GM12878 (cell line): ENCODE results near the gene INSC. TPM values are rescaled to one million over a fixed set of nuclear protein-coding genes. Genes with fewer than 3 reads are reported as not detected.

Experiments
- ATAC-seq: fragments of 200-7000 bp; cut with Tn5 transposase; 3 replicates; pipeline ENCODE4 v1.9.1; 2020; ENCODE audit warnings: mild to moderate bottlenecking, moderate library complexity
- BruUV-seq: library from RNA; stranded (reverse); fragments of 400-500 nt; replicated peaks from 2 replicates; lab custom pipeline; 2021; lab: Mats Ljungman, UMichigan
- CTCF ChIA-PET: fragments of 300-600 bp; sonication (Branson Sonifier 250); formaldehyde crosslinking; extraction: SDS; loops from one replicate; lab custom pipeline; 2021; ENCODE audit warnings: inconsistent platforms; lab: Yijun Ruan, JAX
- POLR2A ChIA-PET: fragments of 350-600 bp; formaldehyde crosslinking; extraction: SDS; loops from one replicate; lab custom pipeline; 2021; ENCODE audit warnings: inconsistent platforms; lab: Charles Lee
- RAD21 ChIA-PET: fragments of 300-600 bp; sonication (Branson Sonifier 250); formaldehyde crosslinking; loops from one replicate; lab custom pipeline; 2023; ENCODE audit warnings: antibody characterized with exemption; ENCODE audit not compliant: unreplicated experiment; lab: Charles Lee
- SMC1A ChIA-PET: fragments of 300-600 bp; sonication (Branson Sonifier 250); formaldehyde crosslinking; loops from one replicate; lab custom pipeline; 2023; ENCODE audit not compliant: unreplicated experiment, uncharacterized antibody; lab: Charles Lee
- DNase-seq: peaks from one replicate; pipeline ENCODE4 v3.0.0-alpha.2; 2011; ENCODE audit warnings: low read depth, low spot score
- FAIRE-seq: peaks from 3 replicates; lab custom pipeline; 2011; peaks lifted over from hg19 to GRCh38; lab: Jason Lieb, UNC
- H2AFZ ChIP-seq: 2 replicates; pipeline ENCODE4 v1.6.0; 2011; ENCODE audit warnings: low read depth, low read length, control low read depth; ENCODE audit not compliant: control insufficient read depth
- H3K27ac ChIP-seq: 2 replicates; pipeline ENCODE4 v1.5.1; 2011; ENCODE audit warnings: control low read depth; ENCODE audit not compliant: control insufficient read depth, insufficient read depth
- H3K27me3 ChIP-seq, 2 experiments: replicated peaks in 1 of 2; 2 replicates each; pipeline versions ENCODE4 v1.6.0 to v1.6.1; 2011; ENCODE audit warnings: low read length in 1 of 2; ENCODE audit not compliant: control insufficient read depth in 2 of 2, insufficient read depth in 2 of 2
- H3K36me3 ChIP-seq, 2 experiments: 2 replicates each; pipeline ENCODE4 v1.5.1; 2011; ENCODE audit warnings: low read length in 1 of 2; ENCODE audit not compliant: control insufficient read depth in 2 of 2, insufficient read depth in 2 of 2
- H3K4me1 ChIP-seq: 2 replicates; pipeline ENCODE4 v1.6.1; 2011; ENCODE audit warnings: mild to moderate bottlenecking, low read length, moderate library complexity, mixed read lengths; ENCODE audit not compliant: control insufficient read depth, insufficient read depth
- H3K4me2 ChIP-seq: 2 replicates; pipeline ENCODE4 v1.6.0; 2011; ENCODE audit warnings: control low read depth; ENCODE audit not compliant: control insufficient read depth, insufficient read depth
- H3K4me3 ChIP-seq: fragments of 200-600 bp; sonication (generic); 2 replicates; pipeline ENCODE4 v1.5.1; 2016
- H3K79me2 ChIP-seq: 2 replicates; pipeline ENCODE4 v1.6.0; 2011; ENCODE audit warnings: low read length; ENCODE audit not compliant: control insufficient read depth, insufficient read depth
- H3K9ac ChIP-seq: 2 replicates; pipeline ENCODE4 v1.8.0; 2011; ENCODE audit warnings: low read length, control low read depth, mixed read lengths; ENCODE audit not compliant: control insufficient read depth, insufficient read depth
- H3K9me3 ChIP-seq: replicated peaks from 3 replicates; pipeline ENCODE4 v1.5.1; 2011; ENCODE audit warnings: mild to moderate bottlenecking, low read length; ENCODE audit not compliant: control insufficient read depth, insufficient read depth
- H4K20me1 ChIP-seq: 2 replicates; pipeline ENCODE4 v1.6.0; 2011; ENCODE audit not compliant: control insufficient read depth, insufficient read depth
- CBX3 ChIP-seq: fragments of 200-600 bp; sonication (generic); IDR thresholded peaks from 2 replicates; pipeline ENCODE4 v1.6.1; 2016; ENCODE audit warnings: low read depth, borderline replicate concordance
- IKZF1 ChIP-seq: fragments of 450-650 bp; conservative IDR thresholded peaks from 2 replicates; pipeline ENCODE4 v1.6.1; 2017; ENCODE audit warnings: antibody characterized with exemption, mild to moderate bottlenecking
- JUND ChIP-seq: IDR thresholded peaks from 2 replicates; pipeline ENCODE4 v1.6.1; 2012; ENCODE audit warnings: low read depth, mild to moderate bottlenecking, low read length, improper control_type of control experiment, moderate library complexity
- NR2C1 ChIP-seq: fragments of 450-650 bp; IDR thresholded peaks from 2 replicates; pipeline ENCODE4 v1.6.1; 2017; ENCODE audit warnings: antibody characterized with exemption, mild to moderate bottlenecking, moderate library complexity
- TAF1 ChIP-seq: IDR thresholded peaks from 2 replicates; pipeline ENCODE4 v1.6.1; 2011; ENCODE audit warnings: mild to moderate bottlenecking, low read depth, low read length, borderline replicate concordance
- ZSCAN29 ChIP-seq: fragments of 450-650 bp; IDR thresholded peaks from 2 replicates; pipeline ENCODE4 v1.6.1; 2017; ENCODE audit warnings: mild to moderate bottlenecking, moderate library complexity
- WGBS: methylation state at CpG from one replicate; pipeline ENCODE4 v1.1.6; 2016; ENCODE audit warnings: low lambda C conversion rate; ENCODE audit not compliant: insufficient replicate concordance, insufficient coverage; ENCODE audit errors: missing lambda C conversion rate; 5-methylcytosine and 5-hydroxymethylcytosine counted together
- in situ Hi-C: fragments of 300-500 bp; cut with MboI; formaldehyde crosslinking; loops from 9 replicates; pipeline ENCODE4 v1.14.3; 2018; ENCODE audit warnings: mixed read lengths
- intact Hi-C: fragments of 100-400 bp; cut with micrococcal nuclease; formaldehyde crosslinking; loops from one replicate; pipeline ENCODE4 v1.14.2; 2022; ENCODE audit not compliant: unreplicated experiment
- polyA plus RNA-seq, 11 experiments: library from polyadenylated mRNA; depleted of rRNA in 4 of 11; unstranded in 6 of 11; stranded (reverse) in 5 of 11; fragments of >200 nt; fragmentation: Nextera tagmentation in 4 of 11; fragmentation: Illumina TruSeq in 1 of 11; extraction: Ambion mirVana in 4 of 11; extraction: Trizol in 1 of 11; gene quantifications; 1 replicate in 1 of 11; 2 replicates in 10 of 11; pipeline versions ENCODE4 v1.2.1 to v1.2.3, GENCODE V29; 2011 to 2016; ENCODE audit warnings: inconsistent platforms in 2 of 11, missing spikeins in 2 of 11, low read depth in 1 of 11
- total RNA-seq, 4 experiments: library from RNA; depleted of rRNA in 3 of 4; stranded (reverse); fragments of >200 nt in 3 of 4; fragmentation: Illumina TruSeq in 1 of 4; extraction: Trizol in 1 of 4; gene quantifications; 2 replicates each; pipeline versions ENCODE4 v1.2.1 to v1.2.3, GENCODE V29; 2013 to 2021
- TF ChIP-seq, protein P1 (sequence below): IDR thresholded peaks from 2 replicates; pipeline ENCODE4 v1.6.1; 2012; ENCODE audit warnings: improper control_type of control experiment, low read depth, low read length; ENCODE audit not compliant: insufficient replicate concordance

The INSC gene
- total and polyA plus RNA-seq, 10 of the 15 experiments (the other 5 are each of a cell fraction or from before 2014, with no cell fraction given), result 0.13 to 0.33 TPM; not detected in 8

DNA sequence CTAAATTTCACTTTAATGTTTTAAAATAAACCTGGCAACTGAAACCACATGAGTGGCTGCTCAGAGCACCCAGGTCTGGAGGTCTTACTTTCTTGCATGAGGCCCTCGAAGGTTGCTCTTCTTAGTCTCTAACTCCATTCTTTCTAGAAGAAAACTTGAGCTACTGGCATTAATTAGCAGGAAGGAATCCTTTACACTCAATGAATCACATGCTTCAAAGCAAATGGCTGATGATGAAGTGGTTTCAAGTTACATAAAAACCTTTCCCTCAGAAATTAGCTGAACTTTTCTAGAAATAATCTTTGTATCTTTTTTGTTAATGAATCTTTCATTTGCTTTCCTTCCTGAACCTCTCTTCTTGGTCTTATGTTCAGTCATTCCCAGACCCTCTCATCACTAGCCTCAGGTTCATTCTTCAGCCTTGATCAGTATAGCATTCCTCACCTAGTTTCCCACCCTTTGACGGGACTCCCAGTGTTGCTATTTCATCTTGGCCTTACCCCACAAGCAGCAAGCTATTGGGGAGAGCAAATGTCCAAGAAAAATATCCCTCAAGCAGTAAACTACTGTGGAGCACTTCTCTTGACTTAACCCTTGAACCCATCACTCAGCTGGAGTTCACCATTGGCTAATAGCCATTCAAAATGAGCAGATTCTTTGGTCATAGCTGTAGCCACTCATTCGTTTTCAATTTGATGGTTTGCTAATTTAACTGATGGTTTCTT lies 75.1 kb downstream of the INSC start:
- POLR2A ChIA-PET, result no interaction called here
- FAIRE-seq, result no peak
- RAD21 ChIA-PET, result no interaction called here

DNA sequence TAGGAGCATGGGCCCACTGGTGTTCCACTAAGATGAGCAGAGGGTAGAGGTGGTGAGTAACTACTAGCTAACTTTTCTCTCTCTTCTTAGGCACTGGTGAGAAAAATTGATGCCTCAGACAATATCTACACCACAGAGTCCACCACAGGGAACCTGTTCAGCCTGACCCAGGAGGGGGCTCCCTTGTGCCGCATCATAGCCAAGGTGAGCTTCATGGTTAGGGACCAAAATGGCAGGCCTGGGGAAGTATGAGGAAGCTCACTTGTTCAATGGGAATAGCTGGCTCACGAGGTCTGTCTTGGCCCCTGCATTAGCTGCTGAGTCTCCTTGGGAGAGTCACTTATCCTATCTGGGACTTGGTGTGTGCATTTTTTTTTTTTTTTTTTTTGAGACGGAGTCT lies 75.9 kb downstream of the INSC start:
- H3K9ac ChIP-seq, result no peak overlapping the region
- H2AFZ ChIP-seq, result no peak overlapping the region
- H3K36me3 ChIP-seq, result no peaks in the 10 kb centered on the region
- no peak overlapping the region for H3K4me3 ChIP-seq
- SMC1A ChIA-PET, result no interaction called here
- H3K27me3 ChIP-seq, result no peaks in the 10 kb centered on the region
- H4K20me1 ChIP-seq, result no peaks in the 10 kb centered on the region
- RAD21 ChIA-PET, result no interaction called here
- no peaks in the 10 kb centered on the region for H3K9me3 ChIP-seq
- POLR2A ChIA-PET, result no interaction called here
- CTCF ChIA-PET, result no interaction called here
- WGBS, result 51% methylated on average over 2 of the region's 3 CpGs
- no peak for DNase-seq
- no peaks in the 10 kb centered on the region for H3K79me2 ChIP-seq
- BruUV-seq, result no TSS peak
- no peak for FAIRE-seq
- no peak overlapping the region for H3K27ac ChIP-seq
- no peak for ATAC-seq
- in situ Hi-C loops, result no loop called here
- intact Hi-C loops, result no loop called here
- H3K4me1 ChIP-seq, result no peaks in the 10 kb centered on the region
- no peak overlapping the region for H3K4me2 ChIP-seq
- TF ChIP-seq, protein P1, sequence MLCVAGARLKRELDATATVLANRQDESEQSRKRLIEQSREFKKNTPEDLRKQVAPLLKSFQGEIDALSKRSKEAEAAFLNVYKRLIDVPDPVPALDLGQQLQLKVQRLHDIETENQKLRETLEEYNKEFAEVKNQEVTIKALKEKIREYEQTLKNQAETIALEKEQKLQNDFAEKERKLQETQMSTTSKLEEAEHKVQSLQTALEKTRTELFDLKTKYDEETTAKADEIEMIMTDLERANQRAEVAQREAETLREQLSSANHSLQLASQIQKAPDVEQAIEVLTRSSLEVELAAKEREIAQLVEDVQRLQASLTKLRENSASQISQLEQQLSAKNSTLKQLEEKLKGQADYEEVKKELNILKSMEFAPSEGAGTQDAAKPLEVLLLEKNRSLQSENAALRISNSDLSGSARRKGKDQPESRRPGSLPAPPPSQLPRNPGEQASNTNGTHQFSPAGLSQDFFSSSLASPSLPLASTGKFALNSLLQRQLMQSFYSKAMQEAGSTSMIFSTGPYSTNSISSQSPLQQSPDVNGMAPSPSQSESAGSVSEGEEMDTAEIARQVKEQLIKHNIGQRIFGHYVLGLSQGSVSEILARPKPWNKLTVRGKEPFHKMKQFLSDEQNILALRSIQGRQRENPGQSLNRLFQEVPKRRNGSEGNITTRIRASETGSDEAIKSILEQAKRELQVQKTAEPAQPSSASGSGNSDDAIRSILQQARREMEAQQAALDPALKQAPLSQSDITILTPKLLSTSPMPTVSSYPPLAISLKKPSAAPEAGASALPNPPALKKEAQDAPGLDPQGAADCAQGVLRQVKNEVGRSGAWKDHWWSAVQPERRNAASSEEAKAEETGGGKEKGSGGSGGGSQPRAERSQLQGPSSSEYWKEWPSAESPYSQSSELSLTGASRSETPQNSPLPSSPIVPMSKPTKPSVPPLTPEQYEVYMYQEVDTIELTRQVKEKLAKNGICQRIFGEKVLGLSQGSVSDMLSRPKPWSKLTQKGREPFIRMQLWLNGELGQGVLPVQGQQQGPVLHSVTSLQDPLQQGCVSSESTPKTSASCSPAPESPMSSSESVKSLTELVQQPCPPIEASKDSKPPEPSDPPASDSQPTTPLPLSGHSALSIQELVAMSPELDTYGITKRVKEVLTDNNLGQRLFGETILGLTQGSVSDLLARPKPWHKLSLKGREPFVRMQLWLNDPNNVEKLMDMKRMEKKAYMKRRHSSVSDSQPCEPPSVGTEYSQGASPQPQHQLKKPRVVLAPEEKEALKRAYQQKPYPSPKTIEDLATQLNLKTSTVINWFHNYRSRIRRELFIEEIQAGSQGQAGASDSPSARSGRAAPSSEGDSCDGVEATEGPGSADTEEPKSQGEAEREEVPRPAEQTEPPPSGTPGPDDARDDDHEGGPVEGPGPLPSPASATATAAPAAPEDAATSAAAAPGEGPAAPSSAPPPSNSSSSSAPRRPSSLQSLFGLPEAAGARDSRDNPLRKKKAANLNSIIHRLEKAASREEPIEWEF, result no peak
- no peak for TF ChIP-seq TAF1
- TF ChIP-seq, all 136 proteins: peak for 0

More for the DNA sequence above, 75.1 kb downstream of the INSC start:
- Histone ChIP-seq H3K27ac (no peak overlapping the region), H2AFZ (no peak overlapping the region), H3K9me3 (no peaks in the 10 kb centered on the region), H3K9ac (no peak overlapping the region), H3K4me3 (no peak overlapping the region), H4K20me1 (no peaks in the 10 kb centered on the region), H3K4me2 (no peak overlapping the region), H3K79me2 (no peaks in the 10 kb centered on the region), H3K27me3 (no peaks in the 10 kb centered on the region; a peak in 1 of 4 replicates), H3K36me3 (no peaks in the 10 kb centered on the region), H3K4me1 (no peaks in the 10 kb centered on the region)
- WGBS, result 11% methylated on average over 3 of the region's 3 CpGs
- no TSS peak for BruUV-seq
- intact Hi-C loops (no loop called here), in situ Hi-C loops (no loop called here)
- TF ChIP-seq NR2C1, result no peak
- TF ChIP-seq IKZF1, result no peak
- no peak for TF ChIP-seq ZSCAN29
- TF ChIP-seq CBX3, result no peak
- no peak for TF ChIP-seq JUND
- ChIA-PET SMC1A (interaction anchor here (1.5 to 1.6 kb wide), 2 partner anchors 9 to 86 kb away, joined by 4 read pairs; no protein-coding TSS in a partner anchor), CTCF (no interaction called here)
- ATAC-seq (no peak), DNase-seq (no peak)
